SW480 (cell line): ENCODE results near the gene CNTN6.

ENCODE experiments used
- DNase-seq: peaks from one replicate; pipeline ENCODE4 v3.0.0-alpha.2; 2016; ENCODE audit warnings: low spot score

Gene CNTN6

GRCh38 chr3:1092771-1093170, at the start of gene CNTN6:
Gene CNTN6 (plus strand): TSS chr3:1093024. CDS start chr3:1148009, 54,985 bp downstream.
- DNase-seq: no peak

GRCh38 chr3:1048558-1048957, 44.3 kb upstream of the CNTN6 start:
- no peak for DNase-seq

GRCh38 chr3:1055870-1056269, 37.0 kb upstream of the CNTN6 start:
- no peak for DNase-seq

GRCh38 chr3:1056744-1057143, 36.1 kb upstream of the CNTN6 start:
- DNase-seq: no peak

GRCh38 chr3:1057436-1057835, 35.4 kb upstream of the CNTN6 start:
- DNase-seq: no peak

GRCh38 chr3:1068985-1069384, 23.8 kb upstream of the CNTN6 start:
- DNase-seq: no peak

GRCh38 chr3:1072041-1072440, 20.8 kb upstream of the CNTN6 start:
- DNase-seq: no peak

- no peak for DNase-seq
Measured at GRCh38 chr3:1079662-1080061, 13.2 kb upstream of the CNTN6 start.

- DNase-seq: peak; percentile 41
Measured at GRCh38 chr3:1082108-1082507, 10.7 kb upstream of the CNTN6 start.

- peak; percentile 51 for DNase-seq
Measured at GRCh38 chr3:1087066-1087560, 5.7 kb upstream of the CNTN6 start.

- no peak for DNase-seq
Measured at GRCh38 chr3:1088503-1088902, 4.3 kb upstream of the CNTN6 start.

- no peak for DNase-seq
Measured at GRCh38 chr3:1091286-1091685, 1.5 kb upstream of the CNTN6 start.

- no peak for DNase-seq
Measured at GRCh38 chr3:1092061-1092460, 763 bp upstream of the CNTN6 start.

GRCh38 chr3:1093217-1093616, 393 bp downstream of the CNTN6 start:
- DNase-seq: no peak

GRCh38 chr3:1103525-1103924, 10.7 kb downstream of the CNTN6 start:
- DNase-seq: no peak

GRCh38 chr3:1117843-1118473, 25.1 kb downstream of the CNTN6 start:
- DNase-seq: peak; percentile 46

- DNase-seq: no peak
Measured at GRCh38 chr3:1131166-1131565, 38.3 kb downstream of the CNTN6 start.

- DNase-seq: no peak
Measured at GRCh38 chr3:1135194-1135593, 42.4 kb downstream of the CNTN6 start.

GRCh38 chr3:1138036-1138435, 45.2 kb downstream of the CNTN6 start:
- no peak for DNase-seq

GRCh38 chr3:1139071-1139470, 46.2 kb downstream of the CNTN6 start:
- DNase-seq: no peak

- DNase-seq: no peak
Measured at GRCh38 chr3:1147326-1147725, 54.5 kb downstream of the CNTN6 start.

- DNase-seq: no peak
Measured at GRCh38 chr3:1147819-1148218, 55.0 kb downstream of the CNTN6 start.

GRCh38 chr3:1164101-1164500, 71.3 kb downstream of the CNTN6 start:
- DNase-seq: no peak

- DNase-seq: no peak
Measured at GRCh38 chr3:1171320-1171719, 78.5 kb downstream of the CNTN6 start.
